GM23338 (cell line): Measurements from ENCODE around the gene PHRF1. TPM values are rescaled to one million over a fixed set of nuclear protein-coding genes. Genes with fewer than 3 reads are reported as not detected.

Experiments used
- ATAC-seq: fragments of 200-7000 bp; cut with Tn5 transposase; 3 replicates; pipeline ENCODE4 v1.9.1; 2020
- DNase-seq: peaks from one replicate; pipeline ENCODE4 v3.0.0-alpha.2; 2015; ENCODE audit warnings: low spot score
- H2AFZ ChIP-seq: fragments of 200-600 bp; sonication (generic); 2 replicates; pipeline ENCODE4 v1.8.0; 2016; ENCODE audit warnings: antibody characterized with exemption, mild to moderate bottlenecking, moderate library complexity
- H3F3A ChIP-seq: fragments of 200-600 bp; sonication (generic); replicated peaks from 2 replicates; pipeline ENCODE4 v1.8.0; 2017; ENCODE audit warnings: antibody characterized with exemption, mixed run types, low read depth
- H3K27ac ChIP-seq: fragments of 200-600 bp; sonication (generic); 2 replicates; pipeline ENCODE4 v1.6.1; 2016; ENCODE audit warnings: low read depth
- H3K27me3 ChIP-seq: fragments of 200-600 bp; sonication (generic); 2 replicates; pipeline ENCODE4 v1.8.0; 2016; ENCODE audit warnings: mild to moderate bottlenecking, mixed run types, moderate library complexity; ENCODE audit not compliant: insufficient read depth
- H3K36me3 ChIP-seq: fragments of 200-600 bp; sonication (generic); 2 replicates; pipeline ENCODE4 v1.8.0; 2016; ENCODE audit warnings: mild to moderate bottlenecking; ENCODE audit not compliant: insufficient read depth
- H3K4me1 ChIP-seq: fragments of 200-600 bp; sonication (generic); 2 replicates; pipeline ENCODE4 v1.8.0; 2016; ENCODE audit warnings: mild to moderate bottlenecking, moderate library complexity; ENCODE audit not compliant: insufficient read depth
- H3K4me2 ChIP-seq: fragments of 200-600 bp; sonication (generic); 2 replicates; pipeline ENCODE4 v1.7.1; 2017; ENCODE audit warnings: mixed run types
- H3K4me3 ChIP-seq: fragments of 200-600 bp; sonication (generic); 2 replicates; pipeline ENCODE4 v1.6.1; 2016; ENCODE audit warnings: mixed run types
- H3K79me2 ChIP-seq: fragments of 200-600 bp; sonication (generic); replicated peaks from 2 replicates; pipeline ENCODE4 v1.8.0; 2017; ENCODE audit warnings: mild to moderate bottlenecking; ENCODE audit not compliant: insufficient read depth
- H3K9me2 ChIP-seq: fragments of 200-600 bp; sonication (generic); 2 replicates; pipeline ENCODE4 v1.8.0; 2017; ENCODE audit not compliant: insufficient read depth
- H4K20me1 ChIP-seq: fragments of 200-600 bp; sonication (generic); replicated peaks from 2 replicates; pipeline ENCODE4 v1.8.0; 2017; ENCODE audit warnings: mild to moderate bottlenecking; ENCODE audit not compliant: insufficient read depth
- H3K27ac Mint-ChIP-seq: 2 replicates; pipeline ENCODE4 v1.8.0; 2020; ENCODE audit warnings: inconsistent platforms, mild to moderate bottlenecking, moderate library complexity, mixed read lengths
- H3K27me3 Mint-ChIP-seq: 3 replicates; pipeline ENCODE4 v1.8.0; 2022; ENCODE audit warnings: low read depth, mild to moderate bottlenecking, moderate library complexity, mixed read lengths, inconsistent platforms; ENCODE audit not compliant: insufficient read depth, poor library complexity
- H3K36me3 Mint-ChIP-seq: 3 replicates; pipeline ENCODE4 v1.8.0; 2021; ENCODE audit warnings: low read depth, mild to moderate bottlenecking, inconsistent platforms, moderate library complexity, mixed read lengths
- H3K4me1 Mint-ChIP-seq: 3 replicates; pipeline ENCODE4 v1.8.0; 2020; ENCODE audit warnings: mild to moderate bottlenecking, inconsistent platforms, mixed read lengths
- H3K4me3 Mint-ChIP-seq: 3 replicates; pipeline ENCODE4 v1.8.0; 2021; ENCODE audit warnings: moderate library complexity, mild to moderate bottlenecking, inconsistent platforms, mixed read lengths
- H3K9me3 Mint-ChIP-seq: 3 replicates; pipeline ENCODE4 v1.8.0; 2020; ENCODE audit warnings: moderate library complexity, mild to moderate bottlenecking, inconsistent platforms, mixed read lengths
- CREB1 ChIP-seq: fragments of 250-450 bp; sonication (Bioruptor Pico); IDR thresholded peaks from 2 replicates; pipeline ENCODE4 v1.5.0; 2020; ENCODE audit warnings: low read depth, mild to moderate bottlenecking, moderate library complexity
- EZH2 ChIP-seq: fragments of 200-600 bp; sonication (generic); IDR thresholded peaks from one replicate; pipeline ENCODE4 v1.8.0; 2017; ENCODE audit warnings: antibody characterized with exemption, mild to moderate bottlenecking, low read depth; ENCODE audit not compliant: unreplicated experiment
- EZH2phosphoT487 ChIP-seq: fragments of 200-600 bp; sonication (generic); IDR thresholded peaks from one replicate; pipeline ENCODE4 v1.8.1; 2018; ENCODE audit warnings: antibody characterized with exemption; ENCODE audit not compliant: unreplicated experiment
- JUNB ChIP-seq: IDR thresholded peaks from one replicate; pipeline ENCODE4 v1.6.1; 2016; ENCODE audit warnings: antibody characterized with exemption; ENCODE audit not compliant: unreplicated experiment
- NANOG ChIP-seq: IDR thresholded peaks from 2 replicates; pipeline ENCODE4 v1.6.1; 2016; ENCODE audit warnings: antibody characterized with exemption, borderline replicate concordance
- POLR2AphosphoS5 ChIP-seq: IDR thresholded peaks from 2 replicates; pipeline ENCODE4 v1.6.1; 2016; ENCODE audit warnings: antibody characterized with exemption, low read depth
- STAT1 ChIP-seq: IDR thresholded peaks from one replicate; pipeline ENCODE4 v1.6.1; 2016; ENCODE audit warnings: antibody characterized with exemption; ENCODE audit not compliant: unreplicated experiment
- ZNF114 ChIP-seq: fragments of 250-450 bp; sonication (Bioruptor Pico); IDR thresholded peaks from 2 replicates; pipeline ENCODE4 v1.5.0; 2020; ENCODE audit warnings: mild to moderate bottlenecking, moderate library complexity
- ZNF331 ChIP-seq: fragments of 250-450 bp; sonication (Bioruptor Pico); IDR thresholded peaks from 2 replicates; pipeline ENCODE4 v1.5.0; 2020; ENCODE audit warnings: low read depth, mild to moderate bottlenecking, moderate library complexity
- polyA plus RNA-seq: library from polyadenylated mRNA; unstranded; fragments of >200 nt; fragmentation: Nextera tagmentation; extraction: Ambion mirVana; gene quantifications from 2 replicates; pipeline ENCODE4 v1.2.1, GENCODE V29; 2016
- total RNA-seq: library from RNA; depleted of rRNA; stranded (reverse); fragments of >200 nt; shearing (Covaris generic); gene quantifications from 2 replicates; pipeline ENCODE4 v1.2.3, GENCODE V29; 2014
- TF ChIP-seq, protein P1 (sequence below): IDR thresholded peaks from one replicate; pipeline ENCODE4 v1.6.1; 2018; ENCODE audit warnings: antibody characterized with exemption; ENCODE audit not compliant: unreplicated experiment
- TF ChIP-seq, protein P2 (sequence below): fragments of 250-450 bp; sonication (Bioruptor Pico); IDR thresholded peaks from 2 replicates; pipeline ENCODE4 v1.5.0; 2020; ENCODE audit warnings: mild to moderate bottlenecking, moderate library complexity
- TF ChIP-seq, protein P3 (sequence below), 2 experiments: fragments of 200-600 bp in 1 of 2; sonication (generic) in 1 of 2; conservative IDR thresholded peaks; 2 replicates each; pipeline versions ENCODE4 v1.5.1 to v1.6.1; 2016 to 2017; ENCODE audit warnings: antibody characterized with exemption in 2 of 2, low read depth in 2 of 2, mild to moderate bottlenecking in 2 of 2, moderate library complexity in 1 of 2
- TF ChIP-seq, protein P4 (sequence below): IDR thresholded peaks from 2 replicates; pipeline ENCODE4 v1.6.1; 2016; ENCODE audit warnings: antibody characterized with exemption

The PHRF1 gene
- total and polyA plus RNA-seq, 2 experiments from 2014 or later: 11.0 to 45.9 TPM

DNA sequence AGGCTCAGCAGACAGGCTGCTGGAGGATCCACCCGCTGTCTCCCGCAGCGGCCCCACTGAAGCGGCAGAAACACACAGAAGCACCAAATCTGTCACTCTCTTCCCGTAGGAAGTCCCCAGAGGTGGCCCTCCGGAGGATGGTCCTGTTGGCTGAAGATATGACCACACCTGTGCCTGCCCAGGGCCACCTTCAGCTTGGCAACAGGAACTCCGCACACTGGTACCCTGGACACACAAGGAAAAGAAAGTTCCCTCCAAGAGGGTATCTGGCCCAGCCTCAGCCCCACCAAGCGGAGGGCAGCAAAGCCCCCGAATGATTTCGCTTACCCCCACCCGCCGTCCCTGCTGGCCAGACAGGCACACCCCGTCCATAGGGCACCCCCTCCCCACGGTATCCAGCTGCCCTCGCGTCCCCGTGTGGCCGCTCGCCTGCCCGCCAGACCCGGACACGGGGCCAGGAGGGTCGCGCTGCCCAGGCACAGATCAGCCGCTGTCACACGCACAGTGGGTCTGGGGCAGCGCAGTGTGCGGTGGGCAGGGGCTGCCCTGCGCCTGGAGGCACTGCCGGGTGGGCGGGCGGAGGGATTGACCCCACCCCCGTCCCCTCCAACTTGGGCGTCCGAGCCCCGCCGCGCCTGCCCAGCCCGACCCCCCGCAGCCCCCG, 8.5 kb upstream of the PHRF1 start:
- H3K4me2 ChIP-seq: peak overlapping the region; percentile 81
- H3K36me3 Mint-ChIP-seq: no peaks in the 10 kb centered on the region; the same call in 2 of the 3 replicates
- peaks cover 22% of the 10 kb centered on the region for H3K27me3 Mint-ChIP-seq
- TF ChIP-seq, protein P1, sequence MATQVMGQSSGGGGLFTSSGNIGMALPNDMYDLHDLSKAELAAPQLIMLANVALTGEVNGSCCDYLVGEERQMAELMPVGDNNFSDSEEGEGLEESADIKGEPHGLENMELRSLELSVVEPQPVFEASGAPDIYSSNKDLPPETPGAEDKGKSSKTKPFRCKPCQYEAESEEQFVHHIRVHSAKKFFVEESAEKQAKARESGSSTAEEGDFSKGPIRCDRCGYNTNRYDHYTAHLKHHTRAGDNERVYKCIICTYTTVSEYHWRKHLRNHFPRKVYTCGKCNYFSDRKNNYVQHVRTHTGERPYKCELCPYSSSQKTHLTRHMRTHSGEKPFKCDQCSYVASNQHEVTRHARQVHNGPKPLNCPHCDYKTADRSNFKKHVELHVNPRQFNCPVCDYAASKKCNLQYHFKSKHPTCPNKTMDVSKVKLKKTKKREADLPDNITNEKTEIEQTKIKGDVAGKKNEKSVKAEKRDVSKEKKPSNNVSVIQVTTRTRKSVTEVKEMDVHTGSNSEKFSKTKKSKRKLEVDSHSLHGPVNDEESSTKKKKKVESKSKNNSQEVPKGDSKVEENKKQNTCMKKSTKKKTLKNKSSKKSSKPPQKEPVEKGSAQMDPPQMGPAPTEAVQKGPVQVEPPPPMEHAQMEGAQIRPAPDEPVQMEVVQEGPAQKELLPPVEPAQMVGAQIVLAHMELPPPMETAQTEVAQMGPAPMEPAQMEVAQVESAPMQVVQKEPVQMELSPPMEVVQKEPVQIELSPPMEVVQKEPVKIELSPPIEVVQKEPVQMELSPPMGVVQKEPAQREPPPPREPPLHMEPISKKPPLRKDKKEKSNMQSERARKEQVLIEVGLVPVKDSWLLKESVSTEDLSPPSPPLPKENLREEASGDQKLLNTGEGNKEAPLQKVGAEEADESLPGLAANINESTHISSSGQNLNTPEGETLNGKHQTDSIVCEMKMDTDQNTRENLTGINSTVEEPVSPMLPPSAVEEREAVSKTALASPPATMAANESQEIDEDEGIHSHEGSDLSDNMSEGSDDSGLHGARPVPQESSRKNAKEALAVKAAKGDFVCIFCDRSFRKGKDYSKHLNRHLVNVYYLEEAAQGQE: no peak
- TF ChIP-seq CREB1 (CRISPR knock-in tag) (no peak), ZNF114 (CRISPR knock-in tag) (no peak), EZH2phosphoT487 (no peak), POLR2AphosphoS5 (no peak), JUNB (no peak), NANOG (no peak), STAT1 (no peak), EZH2 (no peak), ZNF331 (CRISPR knock-in tag) (no peak)
- TF ChIP-seq, protein P2, sequence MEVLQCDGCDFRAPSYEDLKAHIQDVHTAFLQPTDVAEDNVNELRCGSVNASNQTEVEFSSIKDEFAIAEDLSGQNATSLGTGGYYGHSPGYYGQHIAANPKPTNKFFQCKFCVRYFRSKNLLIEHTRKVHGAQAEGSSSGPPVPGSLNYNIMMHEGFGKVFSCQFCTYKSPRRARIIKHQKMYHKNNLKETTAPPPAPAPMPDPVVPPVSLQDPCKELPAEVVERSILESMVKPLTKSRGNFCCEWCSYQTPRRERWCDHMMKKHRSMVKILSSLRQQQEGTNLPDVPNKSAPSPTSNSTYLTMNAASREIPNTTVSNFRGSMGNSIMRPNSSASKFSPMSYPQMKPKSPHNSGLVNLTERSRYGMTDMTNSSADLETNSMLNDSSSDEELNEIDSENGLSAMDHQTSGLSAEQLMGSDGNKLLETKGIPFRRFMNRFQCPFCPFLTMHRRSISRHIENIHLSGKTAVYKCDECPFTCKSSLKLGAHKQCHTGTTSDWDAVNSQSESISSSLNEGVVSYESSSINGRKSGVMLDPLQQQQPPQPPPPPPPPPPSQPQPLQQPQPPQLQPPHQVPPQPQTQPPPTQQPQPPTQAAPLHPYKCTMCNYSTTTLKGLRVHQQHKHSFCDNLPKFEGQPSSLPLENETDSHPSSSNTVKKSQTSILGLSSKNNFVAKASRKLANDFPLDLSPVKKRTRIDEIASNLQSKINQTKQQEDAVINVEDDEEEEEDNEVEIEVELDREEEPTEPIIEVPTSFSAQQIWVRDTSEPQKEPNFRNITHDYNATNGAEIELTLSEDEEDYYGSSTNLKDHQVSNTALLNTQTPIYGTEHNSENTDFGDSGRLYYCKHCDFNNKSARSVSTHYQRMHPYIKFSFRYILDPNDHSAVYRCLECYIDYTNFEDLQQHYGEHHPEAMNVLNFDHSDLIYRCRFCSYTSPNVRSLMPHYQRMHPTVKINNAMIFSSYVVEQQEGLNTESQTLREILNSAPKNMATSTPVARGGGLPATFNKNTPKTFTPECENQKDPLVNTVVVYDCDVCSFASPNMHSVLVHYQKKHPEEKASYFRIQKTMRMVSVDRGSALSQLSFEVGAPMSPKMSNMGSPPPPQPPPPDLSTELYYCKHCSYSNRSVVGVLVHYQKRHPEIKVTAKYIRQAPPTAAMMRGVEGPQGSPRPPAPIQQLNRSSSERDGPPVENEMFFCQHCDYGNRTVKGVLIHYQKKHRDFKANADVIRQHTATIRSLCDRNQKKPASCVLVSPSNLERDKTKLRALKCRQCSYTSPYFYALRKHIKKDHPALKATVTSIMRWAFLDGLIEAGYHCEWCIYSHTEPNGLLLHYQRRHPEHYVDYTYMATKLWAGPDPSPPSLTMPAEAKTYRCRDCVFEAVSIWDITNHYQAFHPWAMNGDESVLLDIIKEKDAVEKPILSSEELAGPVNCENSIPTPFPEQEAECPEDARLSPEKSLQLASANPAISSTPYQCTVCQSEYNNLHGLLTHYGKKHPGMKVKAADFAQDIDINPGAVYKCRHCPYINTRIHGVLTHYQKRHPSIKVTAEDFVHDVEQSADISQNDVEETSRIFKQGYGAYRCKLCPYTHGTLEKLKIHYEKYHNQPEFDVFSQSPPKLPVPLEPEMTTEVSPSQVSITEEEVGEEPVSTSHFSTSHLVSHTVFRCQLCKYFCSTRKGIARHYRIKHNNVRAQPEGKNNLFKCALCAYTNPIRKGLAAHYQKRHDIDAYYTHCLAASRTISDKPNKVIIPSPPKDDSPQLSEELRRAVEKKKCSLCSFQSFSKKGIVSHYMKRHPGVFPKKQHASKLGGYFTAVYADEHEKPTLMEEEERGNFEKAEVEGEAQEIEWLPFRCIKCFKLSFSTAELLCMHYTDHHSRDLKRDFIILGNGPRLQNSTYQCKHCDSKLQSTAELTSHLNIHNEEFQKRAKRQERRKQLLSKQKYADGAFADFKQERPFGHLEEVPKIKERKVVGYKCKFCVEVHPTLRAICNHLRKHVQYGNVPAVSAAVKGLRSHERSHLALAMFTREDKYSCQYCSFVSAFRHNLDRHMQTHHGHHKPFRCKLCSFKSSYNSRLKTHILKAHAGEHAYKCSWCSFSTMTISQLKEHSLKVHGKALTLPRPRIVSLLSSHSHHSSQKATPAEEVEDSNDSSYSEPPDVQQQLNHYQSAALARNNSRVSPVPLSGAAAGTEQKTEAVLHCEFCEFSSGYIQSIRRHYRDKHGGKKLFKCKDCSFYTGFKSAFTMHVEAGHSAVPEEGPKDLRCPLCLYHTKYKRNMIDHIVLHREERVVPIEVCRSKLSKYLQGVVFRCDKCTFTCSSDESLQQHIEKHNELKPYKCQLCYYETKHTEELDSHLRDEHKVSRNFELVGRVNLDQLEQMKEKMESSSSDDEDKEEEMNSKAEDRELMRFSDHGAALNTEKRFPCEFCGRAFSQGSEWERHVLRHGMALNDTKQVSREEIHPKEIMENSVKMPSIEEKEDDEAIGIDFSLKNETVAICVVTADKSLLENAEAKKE (CRISPR knock-in tag): no peak
- TF ChIP-seq, protein P3, sequence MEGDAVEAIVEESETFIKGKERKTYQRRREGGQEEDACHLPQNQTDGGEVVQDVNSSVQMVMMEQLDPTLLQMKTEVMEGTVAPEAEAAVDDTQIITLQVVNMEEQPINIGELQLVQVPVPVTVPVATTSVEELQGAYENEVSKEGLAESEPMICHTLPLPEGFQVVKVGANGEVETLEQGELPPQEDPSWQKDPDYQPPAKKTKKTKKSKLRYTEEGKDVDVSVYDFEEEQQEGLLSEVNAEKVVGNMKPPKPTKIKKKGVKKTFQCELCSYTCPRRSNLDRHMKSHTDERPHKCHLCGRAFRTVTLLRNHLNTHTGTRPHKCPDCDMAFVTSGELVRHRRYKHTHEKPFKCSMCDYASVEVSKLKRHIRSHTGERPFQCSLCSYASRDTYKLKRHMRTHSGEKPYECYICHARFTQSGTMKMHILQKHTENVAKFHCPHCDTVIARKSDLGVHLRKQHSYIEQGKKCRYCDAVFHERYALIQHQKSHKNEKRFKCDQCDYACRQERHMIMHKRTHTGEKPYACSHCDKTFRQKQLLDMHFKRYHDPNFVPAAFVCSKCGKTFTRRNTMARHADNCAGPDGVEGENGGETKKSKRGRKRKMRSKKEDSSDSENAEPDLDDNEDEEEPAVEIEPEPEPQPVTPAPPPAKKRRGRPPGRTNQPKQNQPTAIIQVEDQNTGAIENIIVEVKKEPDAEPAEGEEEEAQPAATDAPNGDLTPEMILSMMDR (conservative IDR thresholded peaks at IDR 0.05; ENCODE audit: low read depth in 2 of 2): no peak
- TF ChIP-seq, protein P4, sequence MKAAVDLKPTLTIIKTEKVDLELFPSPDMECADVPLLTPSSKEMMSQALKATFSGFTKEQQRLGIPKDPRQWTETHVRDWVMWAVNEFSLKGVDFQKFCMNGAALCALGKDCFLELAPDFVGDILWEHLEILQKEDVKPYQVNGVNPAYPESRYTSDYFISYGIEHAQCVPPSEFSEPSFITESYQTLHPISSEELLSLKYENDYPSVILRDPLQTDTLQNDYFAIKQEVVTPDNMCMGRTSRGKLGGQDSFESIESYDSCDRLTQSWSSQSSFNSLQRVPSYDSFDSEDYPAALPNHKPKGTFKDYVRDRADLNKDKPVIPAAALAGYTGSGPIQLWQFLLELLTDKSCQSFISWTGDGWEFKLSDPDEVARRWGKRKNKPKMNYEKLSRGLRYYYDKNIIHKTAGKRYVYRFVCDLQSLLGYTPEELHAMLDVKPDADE: no peak
- ATAC-seq: peak; percentile 9
- peaks cover 11% of the 10 kb centered on the region; the same call in 1 of the 2 replicates for H3K27me3 ChIP-seq
- H3K79me2 ChIP-seq: no peaks in the 10 kb centered on the region
- DNase-seq: no peak
- H3K27ac ChIP-seq: no peak overlapping the region
- no peaks in the 10 kb centered on the region for H3K36me3 ChIP-seq
- H3K4me1 ChIP-seq: peaks cover 20% of the 10 kb centered on the region; the same call in 1 of the 2 replicates
- H3K27ac Mint-ChIP-seq: no peak overlapping the region
- H3K4me3 ChIP-seq: peak overlapping the region; percentile 59
- H4K20me1 ChIP-seq: peaks cover 5% of the 10 kb centered on the region
- peak overlapping the region; percentile 75 for H3K4me3 Mint-ChIP-seq
- H3K9me2 ChIP-seq: no peaks in the 10 kb centered on the region
- peaks cover 3% of the 10 kb centered on the region for H3F3A ChIP-seq
- no peak overlapping the region for H2AFZ ChIP-seq
- peaks cover 11% of the 10 kb centered on the region for H3K4me1 Mint-ChIP-seq
- no peaks in the 10 kb centered on the region for H3K9me3 Mint-ChIP-seq
